Psoas muscle (tissue), 8 donors: Measurements from ENCODE around the gene ELAC1. TPM values are rescaled to one million over a fixed set of nuclear protein-coding genes. Genes with fewer than 3 reads are reported as not detected.

Experiments used
- ATAC-seq, 4 donors: fragments of 200-7000 bp; cut with Tn5 transposase; one replicate each; pipeline ENCODE4 v1.9.1; 2020; ENCODE audit warnings: moderate library complexity in 3 of 4, mild to moderate bottlenecking in 2 of 4
- DNase-seq, 2 donors: peaks; one replicate each; pipeline ENCODE4 v3.0.0-alpha.2; 2020
- H3K27ac ChIP-seq: fragments of 200-600 bp; one replicate; pipeline ENCODE4 v1.8.0; 2022
- H3K27me3 ChIP-seq, 3 donors: fragments of 200-600 bp in 1 of 3; one replicate each; pipeline versions ENCODE4 v1.6.1 to v1.8.0; 2013 to 2022; ENCODE audit warnings: low read length in 2 of 3, mild to moderate bottlenecking in 2 of 3, moderate library complexity in 1 of 3; ENCODE audit not compliant: insufficient read depth in 3 of 3
- H3K36me3 ChIP-seq, 2 donors: fragments of 200-600 bp in 1 of 2; one replicate each; pipeline versions ENCODE4 v1.6.1 to v1.8.0; 2013 to 2022; ENCODE audit warnings: low read depth in 1 of 2, mild to moderate bottlenecking in 1 of 2, moderate library complexity in 1 of 2; ENCODE audit not compliant: insufficient read depth in 1 of 2
- H3K4me1 ChIP-seq: fragments of 200-600 bp; one replicate; pipeline ENCODE4 v1.8.0; 2022
- H3K4me3 ChIP-seq: fragments of 200-600 bp; one replicate; pipeline ENCODE4 v1.8.0; 2022; ENCODE audit warnings: mild to moderate bottlenecking
- H3K9me3 ChIP-seq: fragments of 200-600 bp; one replicate; pipeline ENCODE4 v1.8.0; 2022
- WGBS, 3 donors: extraction: QIAGEN DNeasy Blood & Tissue Kit; methylation state at CpG; one replicate each; pipeline versions ENCODE4 v1.1.6 to v1.1.7; 2013; 5-methylcytosine and 5-hydroxymethylcytosine counted together
- intact Hi-C, 2 donors: fragments of 100-400 bp; cut with DNase I; formaldehyde crosslinking; loops; one replicate each; pipeline versions ENCODE4 v1.11.0 to v1.14.2; 2022
- polyA plus RNA-seq, 3 donors: library from polyadenylated mRNA; stranded (reverse); fragments of 200-250 nt; gene quantifications; one replicate each; pipeline ENCODE4 v1.2.3, GENCODE V29; 2013
- total RNA-seq, 4 donors: library from RNA; stranded (reverse); fragmentation: NEBNext Ultra II Directional in 2 of 4; extraction: Animal tissue kit (Norgen Biotek cat#: 25700) in 2 of 4; gene quantifications; one replicate each; pipeline versions ENCODE4 v1.2.1 to v1.2.4, GENCODE V29; 2021 to 2023
- TF ChIP-seq, protein P1 (sequence below): fragments of 200-600 bp; IDR thresholded peaks from one replicate; pipeline ENCODE4 v1.8.0; 2022; ENCODE audit warnings: antibody characterized with exemption
- donor health status: healthy with polysubstance abuse.
- donor health status: DM: no; HTN: no; CAD: no; lungs with moderate emphysema.
- donor health status: Bipolar disorder and iron deficiency.
- donor health status: healthy.
- donor health status: DM: yes; HTN: yes; CAD: no.
- donor health status: DM: no; HTN: no; CAD: no.
- donor health status: DM: no; HTN: no; CAD: no.
- donor health status: DM: yes; HTN: yes; CAD: no.

ELAC1 gene
- total and polyA plus RNA-seq, 7 donors: 1.6 to 5.4 (median 3.7) TPM

DNA sequence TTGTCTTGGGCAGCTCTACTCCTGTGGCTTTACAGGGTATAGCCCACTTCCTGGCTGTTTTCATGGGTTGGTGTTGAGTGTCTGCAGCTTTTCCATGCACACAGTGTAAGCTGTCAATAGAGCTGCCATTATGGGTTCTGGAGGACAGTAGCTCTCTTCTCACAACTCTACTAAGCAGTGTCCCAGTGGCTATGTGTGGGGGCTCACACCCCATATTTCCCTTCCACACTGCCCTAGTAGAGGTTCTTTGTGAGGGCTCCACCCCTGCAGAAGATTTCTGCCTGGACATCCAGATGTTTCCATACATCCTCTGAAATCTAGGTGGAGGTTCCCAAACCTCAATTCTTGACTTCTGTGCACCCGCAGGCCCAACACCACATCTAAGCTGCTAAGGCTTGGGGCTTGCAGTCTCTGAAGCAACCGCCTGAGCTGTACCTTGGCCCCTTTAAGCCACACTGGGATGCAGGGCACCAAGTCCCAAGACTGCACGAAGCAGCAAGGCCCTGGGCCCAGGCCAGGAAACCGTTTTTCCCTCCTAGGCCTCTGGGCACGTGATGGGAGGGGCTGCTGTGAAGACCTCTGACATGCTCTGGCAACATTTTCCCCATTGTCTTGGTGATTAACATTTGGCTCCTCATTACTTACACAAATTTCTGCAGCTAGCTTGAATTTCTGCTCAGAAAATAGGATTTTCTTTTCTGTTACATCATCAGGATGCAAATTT, 9.4 kb downstream of the ELAC1 start:
- Histone ChIP-seq H3K36me3 (peaks cover 16 to 59% of the 10 kb centered on the region in 2 donors), H3K27ac (no peak overlapping the region), H3K27me3 (no peaks in the 10 kb centered on the region), H3K4me3 (no peak overlapping the region), H3K4me1 (peaks cover 11% of the 10 kb centered on the region), H3K9me3 (no peaks in the 10 kb centered on the region)
- TF ChIP-seq, protein P1, sequence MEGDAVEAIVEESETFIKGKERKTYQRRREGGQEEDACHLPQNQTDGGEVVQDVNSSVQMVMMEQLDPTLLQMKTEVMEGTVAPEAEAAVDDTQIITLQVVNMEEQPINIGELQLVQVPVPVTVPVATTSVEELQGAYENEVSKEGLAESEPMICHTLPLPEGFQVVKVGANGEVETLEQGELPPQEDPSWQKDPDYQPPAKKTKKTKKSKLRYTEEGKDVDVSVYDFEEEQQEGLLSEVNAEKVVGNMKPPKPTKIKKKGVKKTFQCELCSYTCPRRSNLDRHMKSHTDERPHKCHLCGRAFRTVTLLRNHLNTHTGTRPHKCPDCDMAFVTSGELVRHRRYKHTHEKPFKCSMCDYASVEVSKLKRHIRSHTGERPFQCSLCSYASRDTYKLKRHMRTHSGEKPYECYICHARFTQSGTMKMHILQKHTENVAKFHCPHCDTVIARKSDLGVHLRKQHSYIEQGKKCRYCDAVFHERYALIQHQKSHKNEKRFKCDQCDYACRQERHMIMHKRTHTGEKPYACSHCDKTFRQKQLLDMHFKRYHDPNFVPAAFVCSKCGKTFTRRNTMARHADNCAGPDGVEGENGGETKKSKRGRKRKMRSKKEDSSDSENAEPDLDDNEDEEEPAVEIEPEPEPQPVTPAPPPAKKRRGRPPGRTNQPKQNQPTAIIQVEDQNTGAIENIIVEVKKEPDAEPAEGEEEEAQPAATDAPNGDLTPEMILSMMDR: no peak
- no peak for DNase-seq
- intact Hi-C loops: no loop called here
- 85 to 96% (median 94%) methylated on average over 5 of the region's 5 CpGs for WGBS, 3 donors
- no peak for ATAC-seq

DNA sequence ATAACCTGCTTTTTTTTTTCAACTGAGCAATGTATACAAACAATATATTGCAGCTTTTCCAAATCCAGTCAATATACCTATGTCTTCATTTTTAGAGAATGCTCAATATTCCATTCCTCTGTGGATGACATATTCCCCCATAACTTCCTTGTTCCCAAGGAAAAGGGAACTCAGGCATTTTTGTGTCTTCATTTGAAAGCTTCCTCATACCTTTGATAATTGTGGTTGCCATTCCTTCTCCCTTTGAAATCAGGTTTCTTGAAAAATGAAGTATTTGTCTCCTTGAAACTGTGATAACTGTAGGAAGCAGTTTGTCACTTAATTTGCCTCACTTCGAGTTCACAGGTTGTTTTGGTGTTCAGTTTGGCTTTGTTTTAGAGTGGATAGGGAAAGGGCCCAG, 13.5 kb downstream of the ELAC1 start:
- TF ChIP-seq, protein P1: no peak
- intact Hi-C loops: no loop called here
- H3K27me3 ChIP-seq: no peaks in the 10 kb centered on the region
- 86 to 91% (median 90%) methylated on average over 1 of the region's 1 CpG for WGBS, 3 donors
- H3K9me3 ChIP-seq: no peaks in the 10 kb centered on the region
- peaks cover 5 to 50% of the 10 kb centered on the region in 2 donors for H3K36me3 ChIP-seq
- H3K4me3 ChIP-seq: no peak overlapping the region
- ATAC-seq (no peak), DNase-seq (no peak)
- H3K4me1 ChIP-seq: peaks cover 4% of the 10 kb centered on the region
- H3K27ac ChIP-seq: no peak overlapping the region

DNA sequence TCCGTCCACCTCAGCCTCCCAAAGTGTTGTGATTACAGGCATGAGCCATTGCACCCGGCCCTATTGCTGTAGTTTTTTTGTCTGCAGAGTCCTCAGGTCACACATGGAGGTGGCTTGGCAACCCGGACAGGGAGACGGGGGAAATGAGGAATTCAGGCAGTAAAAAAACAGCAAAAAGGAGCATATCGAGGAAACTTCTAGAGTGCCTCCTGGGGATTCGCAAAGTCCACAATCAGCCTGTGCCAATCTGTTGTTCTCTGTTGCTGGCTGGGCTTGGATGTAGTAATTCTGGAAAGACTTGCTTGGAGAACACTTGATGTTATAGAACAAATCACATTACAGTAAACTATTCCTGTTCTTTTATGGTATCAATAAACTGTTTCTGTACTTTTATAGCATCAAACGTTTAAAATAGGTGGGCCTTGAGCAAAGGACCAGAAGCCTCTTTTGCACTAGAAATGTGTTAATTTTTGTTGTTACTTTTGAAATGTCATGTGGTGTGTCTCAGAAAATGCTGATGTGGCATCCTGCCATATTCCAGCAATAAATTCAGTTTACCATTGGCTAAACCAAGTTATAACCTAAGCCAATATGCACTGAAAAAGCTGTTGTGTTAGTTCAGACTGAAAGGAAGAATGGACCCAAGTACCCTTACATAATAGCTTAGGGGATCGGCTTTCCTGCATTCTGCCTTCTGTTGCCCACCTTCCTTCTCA, 14.4 kb downstream of the ELAC1 start:
- TF ChIP-seq, protein P1: no peak
- WGBS, 3 donors: 85 to 91% (median 85%) methylated on average over 8 of the region's 8 CpGs
- no peaks in the 10 kb centered on the region for H3K27me3 ChIP-seq
- intact Hi-C loops: no loop called here
- no peak for ATAC-seq
- no peak overlapping the region for H3K4me3 ChIP-seq
- H3K4me1 ChIP-seq: peaks cover 13% of the 10 kb centered on the region
- H3K36me3 ChIP-seq: peaks cover 5 to 41% of the 10 kb centered on the region in 2 donors
- no peak for DNase-seq
- no peaks in the 10 kb centered on the region for H3K9me3 ChIP-seq
- no peak overlapping the region for H3K27ac ChIP-seq

DNA sequence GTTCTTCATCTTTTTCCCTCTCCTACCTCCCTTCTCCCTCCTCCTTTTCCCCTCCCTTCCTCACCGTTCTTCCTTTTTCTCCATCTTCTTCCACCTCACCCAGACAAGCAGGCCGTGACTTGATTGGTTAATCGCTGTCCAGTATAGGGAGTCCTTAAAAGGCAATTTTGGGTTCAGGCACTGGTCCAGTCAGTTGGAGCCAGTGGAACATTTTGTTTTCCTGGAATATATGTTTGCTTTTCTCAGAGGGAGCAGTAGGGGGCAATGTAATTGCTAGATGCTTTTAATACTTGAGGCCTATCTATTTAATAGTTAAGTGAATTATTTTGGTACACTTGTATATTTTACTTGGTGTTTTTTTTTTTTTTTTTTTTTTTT, 15.0 kb downstream of the ELAC1 start:
- Histone ChIP-seq H3K9me3 (no peaks in the 10 kb centered on the region), H3K36me3 (peaks cover 5 to 36% of the 10 kb centered on the region in 2 donors), H3K27ac (no peak overlapping the region), H3K4me3 (no peak overlapping the region), H3K4me1 (peaks cover 17% of the 10 kb centered on the region), H3K27me3 (no peaks in the 10 kb centered on the region)
- DNase-seq (no peak), ATAC-seq (no peak)
- intact Hi-C loops: no loop called here
- WGBS, 3 donors: 93 to 98% (median 95%) methylated on average over 3 of the region's 3 CpGs
- TF ChIP-seq, protein P1: no peak
